K562 (cell line): ENCODE results near the gene ATP6V0A1. TPM values are rescaled to one million over a fixed set of nuclear protein-coding genes. Genes with fewer than 3 reads are reported as not detected.

ENCODE experiments used
- CCNT2 ChIP-seq: IDR thresholded peaks from 2 replicates; pipeline ENCODE4 v1.6.1; 2011; ENCODE audit warnings: borderline replicate concordance, low read depth, mild to moderate bottlenecking, moderate library complexity, mixed read lengths, low read length; ENCODE audit not compliant: insufficient read length; ENCODE audit errors: extremely low read depth
- HCFC1 ChIP-seq: IDR thresholded peaks from 2 replicates; pipeline ENCODE4 v1.6.1; 2012; ENCODE audit warnings: low read depth, low read length, improper control_type of control experiment
- MCM3 ChIP-seq: fragments of 450-650 bp; IDR thresholded peaks from 2 replicates; pipeline ENCODE4 v1.6.1; 2016
- NR2C2 ChIP-seq, 2 experiments: fragments of 200-800 bp in 1 of 2; sonication (Bioruptor generic) in 1 of 2; sonication (generic) in 1 of 2; formaldehyde crosslinking in 1 of 2; IDR thresholded peaks; 2 replicates each; pipeline versions ENCODE4 v1.6.1 to v1.8.0; 2016 to 2022; ENCODE audit warnings: mild to moderate bottlenecking in 1 of 2, missing compliant biosample characterization in 1 of 2, missing genetic modification characterization in 1 of 2, missing genetic modification reagents in 1 of 2
- PHTF2 ChIP-seq: fragments of 250-450 bp; sonication (Bioruptor Pico); IDR thresholded peaks from 2 replicates; pipeline ENCODE4 v1.5.0; 2021; ENCODE audit warnings: mild to moderate bottlenecking
- SAP30 ChIP-seq: fragments of 200-600 bp; sonication (generic); IDR thresholded peaks from 2 replicates; pipeline ENCODE4 v1.6.1; 2012; ENCODE audit warnings: borderline replicate concordance, low read depth, mild to moderate bottlenecking, moderate library complexity, low read length, control low read depth, inconsistent platforms; ENCODE audit not compliant: insufficient read depth, poor library complexity, severe bottlenecking
- SNRNP70 ChIP-seq: fragments of 200-400 bp; formaldehyde crosslinking; optimal IDR thresholded peaks from 2 replicates; pipeline ENCODE3; 2017; ENCODE audit warnings: low read depth, low read length
- ZNF311 ChIP-seq: fragments of 250-450 bp; sonication (Bioruptor Pico); IDR thresholded peaks from 2 replicates; pipeline ENCODE4 v1.4.0; 2020; ENCODE audit warnings: mild to moderate bottlenecking, moderate library complexity
- polyA plus RNA-seq, 8 experiments: library from polyadenylated mRNA; depleted of rRNA in 4 of 8; stranded (reverse) in 5 of 8; unstranded in 3 of 8; fragments of >200 nt; fragmentation: Nextera tagmentation in 2 of 8; fragmentation: Illumina TruSeq in 1 of 8; extraction: Ambion mirVana in 2 of 8; extraction: Trizol in 1 of 8; gene quantifications; 2 replicates each; pipeline versions ENCODE4 v1.2.1 to v1.2.3, GENCODE V29; 2011 to 2014; ENCODE audit warnings: inconsistent platforms in 1 of 8, missing spikeins in 1 of 8
- total RNA-seq, 7 experiments: library from RNA; depleted of rRNA in 6 of 7; stranded (reverse); fragments of >200 nt in 6 of 7; fragmentation: Illumina TruSeq in 2 of 7; extraction: Trizol in 2 of 7; gene quantifications; 2 replicates each; pipeline versions ENCODE4 v1.2.1 to v1.2.3, GENCODE V29; 2011 to 2021; ENCODE audit warnings: low replicate concordance in 1 of 7
- TF ChIP-seq, protein P1 (sequence below): fragments of 200-400 bp; formaldehyde crosslinking; IDR thresholded peaks from 2 replicates; pipeline ENCODE4 v1.6.1; 2017; ENCODE audit warnings: mild to moderate bottlenecking, low read depth, low read length, moderate library complexity
- TF ChIP-seq, protein P2 (sequence below), 2 experiments: fragments of 450-650 bp; formaldehyde crosslinking in 1 of 2; IDR thresholded peaks; 2 replicates each; pipeline versions ENCODE4 v1.4.0 to v1.6.1; 2014 to 2020; ENCODE audit warnings: mild to moderate bottlenecking in 2 of 2, borderline replicate concordance in 1 of 2, low read depth in 1 of 2
- TF ChIP-seq, protein P3 (sequence below), 2 experiments: fragments of 450-650 bp; IDR thresholded peaks; 2 replicates each; pipeline ENCODE4 v1.6.1; 2018; ENCODE audit warnings: mild to moderate bottlenecking in 2 of 2, low read depth in 1 of 2; ENCODE audit not compliant: partially characterized antibody in 2 of 2

Gene ATP6V0A1
- total and polyA plus RNA-seq, 9 of the 15 experiments (the other 6 are each of a cell fraction or from before 2014, with no cell fraction given), result 11.8 to 158 (median 75.5) TPM

DNA sequence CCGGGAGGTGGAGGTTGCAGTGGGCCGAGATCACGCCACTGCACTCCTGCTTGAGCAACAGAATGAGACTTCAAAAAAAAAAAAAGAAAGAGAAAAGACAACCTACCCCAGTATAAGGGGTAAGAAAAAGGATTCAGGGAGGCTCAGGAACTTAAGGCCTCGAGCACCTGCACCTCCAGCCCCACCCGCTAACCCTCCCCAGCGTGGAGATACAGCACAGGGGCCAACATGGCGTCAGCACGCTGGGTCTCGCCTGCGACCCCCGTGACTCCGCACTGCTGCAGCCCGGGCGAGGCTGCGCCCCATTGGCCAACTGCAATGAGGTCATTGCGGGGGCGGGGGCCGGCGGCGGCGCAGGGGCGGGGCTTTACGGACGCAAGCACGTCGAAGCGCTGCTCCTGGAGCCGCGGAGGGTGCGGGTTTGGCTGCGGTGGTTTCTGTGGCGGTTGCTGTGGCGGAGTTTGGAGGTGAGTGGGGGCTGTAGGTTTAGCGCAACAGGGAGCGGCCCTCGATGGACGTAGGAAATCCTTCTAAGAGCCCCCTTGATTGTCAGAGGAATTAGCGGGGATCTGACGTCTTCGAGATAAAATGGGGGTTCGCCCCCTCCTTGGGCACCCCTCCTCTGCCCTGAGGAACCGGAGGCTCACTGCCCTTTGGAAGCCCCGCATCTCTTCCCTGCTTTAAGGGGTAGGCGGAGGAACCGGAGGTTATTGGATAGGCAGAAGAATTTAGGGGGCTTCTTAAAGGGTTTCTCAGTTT lies at the start of gene ATP6V0A1 (continued):
- TF ChIP-seq ZNF311 (CRISPR knock-in tag) (no peak), MCM3 (no peak), CCNT2 (no peak), NR2C2 (CRISPR knock-in tag; IDR thresholded peaks at IDR 0.05) (no peak), NR2C2 (tag; IDR thresholded peaks at IDR 0.05) (peak; percentile 75), PHTF2 (CRISPR knock-in tag) (no peak), SNRNP70 (no peak), HCFC1 (peak; percentile 22; the same call in 1 of the 2 replicates), SAP30 (no peak)
- TF ChIP-seq, protein P1, sequence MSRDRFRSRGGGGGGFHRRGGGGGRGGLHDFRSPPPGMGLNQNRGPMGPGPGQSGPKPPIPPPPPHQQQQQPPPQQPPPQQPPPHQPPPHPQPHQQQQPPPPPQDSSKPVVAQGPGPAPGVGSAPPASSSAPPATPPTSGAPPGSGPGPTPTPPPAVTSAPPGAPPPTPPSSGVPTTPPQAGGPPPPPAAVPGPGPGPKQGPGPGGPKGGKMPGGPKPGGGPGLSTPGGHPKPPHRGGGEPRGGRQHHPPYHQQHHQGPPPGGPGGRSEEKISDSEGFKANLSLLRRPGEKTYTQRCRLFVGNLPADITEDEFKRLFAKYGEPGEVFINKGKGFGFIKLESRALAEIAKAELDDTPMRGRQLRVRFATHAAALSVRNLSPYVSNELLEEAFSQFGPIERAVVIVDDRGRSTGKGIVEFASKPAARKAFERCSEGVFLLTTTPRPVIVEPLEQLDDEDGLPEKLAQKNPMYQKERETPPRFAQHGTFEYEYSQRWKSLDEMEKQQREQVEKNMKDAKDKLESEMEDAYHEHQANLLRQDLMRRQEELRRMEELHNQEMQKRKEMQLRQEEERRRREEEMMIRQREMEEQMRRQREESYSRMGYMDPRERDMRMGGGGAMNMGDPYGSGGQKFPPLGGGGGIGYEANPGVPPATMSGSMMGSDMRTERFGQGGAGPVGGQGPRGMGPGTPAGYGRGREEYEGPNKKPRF, result no peak
- TF ChIP-seq, protein P2, sequence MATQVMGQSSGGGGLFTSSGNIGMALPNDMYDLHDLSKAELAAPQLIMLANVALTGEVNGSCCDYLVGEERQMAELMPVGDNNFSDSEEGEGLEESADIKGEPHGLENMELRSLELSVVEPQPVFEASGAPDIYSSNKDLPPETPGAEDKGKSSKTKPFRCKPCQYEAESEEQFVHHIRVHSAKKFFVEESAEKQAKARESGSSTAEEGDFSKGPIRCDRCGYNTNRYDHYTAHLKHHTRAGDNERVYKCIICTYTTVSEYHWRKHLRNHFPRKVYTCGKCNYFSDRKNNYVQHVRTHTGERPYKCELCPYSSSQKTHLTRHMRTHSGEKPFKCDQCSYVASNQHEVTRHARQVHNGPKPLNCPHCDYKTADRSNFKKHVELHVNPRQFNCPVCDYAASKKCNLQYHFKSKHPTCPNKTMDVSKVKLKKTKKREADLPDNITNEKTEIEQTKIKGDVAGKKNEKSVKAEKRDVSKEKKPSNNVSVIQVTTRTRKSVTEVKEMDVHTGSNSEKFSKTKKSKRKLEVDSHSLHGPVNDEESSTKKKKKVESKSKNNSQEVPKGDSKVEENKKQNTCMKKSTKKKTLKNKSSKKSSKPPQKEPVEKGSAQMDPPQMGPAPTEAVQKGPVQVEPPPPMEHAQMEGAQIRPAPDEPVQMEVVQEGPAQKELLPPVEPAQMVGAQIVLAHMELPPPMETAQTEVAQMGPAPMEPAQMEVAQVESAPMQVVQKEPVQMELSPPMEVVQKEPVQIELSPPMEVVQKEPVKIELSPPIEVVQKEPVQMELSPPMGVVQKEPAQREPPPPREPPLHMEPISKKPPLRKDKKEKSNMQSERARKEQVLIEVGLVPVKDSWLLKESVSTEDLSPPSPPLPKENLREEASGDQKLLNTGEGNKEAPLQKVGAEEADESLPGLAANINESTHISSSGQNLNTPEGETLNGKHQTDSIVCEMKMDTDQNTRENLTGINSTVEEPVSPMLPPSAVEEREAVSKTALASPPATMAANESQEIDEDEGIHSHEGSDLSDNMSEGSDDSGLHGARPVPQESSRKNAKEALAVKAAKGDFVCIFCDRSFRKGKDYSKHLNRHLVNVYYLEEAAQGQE (IDR thresholded peaks at IDR 0.05; ENCODE audit: borderline replicate concordance), result no peak
- TF ChIP-seq, protein P2 (CRISPR knock-in tag; IDR thresholded peaks at IDR 0.05; ENCODE audit: low read depth), result no peak
- TF ChIP-seq, protein P3, sequence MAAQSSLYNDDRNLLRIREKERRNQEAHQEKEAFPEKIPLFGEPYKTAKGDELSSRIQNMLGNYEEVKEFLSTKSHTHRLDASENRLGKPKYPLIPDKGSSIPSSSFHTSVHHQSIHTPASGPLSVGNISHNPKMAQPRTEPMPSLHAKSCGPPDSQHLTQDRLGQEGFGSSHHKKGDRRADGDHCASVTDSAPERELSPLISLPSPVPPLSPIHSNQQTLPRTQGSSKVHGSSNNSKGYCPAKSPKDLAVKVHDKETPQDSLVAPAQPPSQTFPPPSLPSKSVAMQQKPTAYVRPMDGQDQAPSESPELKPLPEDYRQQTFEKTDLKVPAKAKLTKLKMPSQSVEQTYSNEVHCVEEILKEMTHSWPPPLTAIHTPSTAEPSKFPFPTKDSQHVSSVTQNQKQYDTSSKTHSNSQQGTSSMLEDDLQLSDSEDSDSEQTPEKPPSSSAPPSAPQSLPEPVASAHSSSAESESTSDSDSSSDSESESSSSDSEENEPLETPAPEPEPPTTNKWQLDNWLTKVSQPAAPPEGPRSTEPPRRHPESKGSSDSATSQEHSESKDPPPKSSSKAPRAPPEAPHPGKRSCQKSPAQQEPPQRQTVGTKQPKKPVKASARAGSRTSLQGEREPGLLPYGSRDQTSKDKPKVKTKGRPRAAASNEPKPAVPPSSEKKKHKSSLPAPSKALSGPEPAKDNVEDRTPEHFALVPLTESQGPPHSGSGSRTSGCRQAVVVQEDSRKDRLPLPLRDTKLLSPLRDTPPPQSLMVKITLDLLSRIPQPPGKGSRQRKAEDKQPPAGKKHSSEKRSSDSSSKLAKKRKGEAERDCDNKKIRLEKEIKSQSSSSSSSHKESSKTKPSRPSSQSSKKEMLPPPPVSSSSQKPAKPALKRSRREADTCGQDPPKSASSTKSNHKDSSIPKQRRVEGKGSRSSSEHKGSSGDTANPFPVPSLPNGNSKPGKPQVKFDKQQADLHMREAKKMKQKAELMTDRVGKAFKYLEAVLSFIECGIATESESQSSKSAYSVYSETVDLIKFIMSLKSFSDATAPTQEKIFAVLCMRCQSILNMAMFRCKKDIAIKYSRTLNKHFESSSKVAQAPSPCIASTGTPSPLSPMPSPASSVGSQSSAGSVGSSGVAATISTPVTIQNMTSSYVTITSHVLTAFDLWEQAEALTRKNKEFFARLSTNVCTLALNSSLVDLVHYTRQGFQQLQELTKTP (IDR thresholded peaks at IDR 0.05; ENCODE audit: low read depth in 1 of 2, partially characterized antibody in 2 of 2), result peak; percentile 57 to 61
